Mesodermal cell (in vitro differentiated cells): ENCODE measurements around the gene MED12L.

ENCODE experiments used
- H3K27ac ChIP-seq: 2 replicates; pipeline ENCODE4 v1.7.0; 2013; ENCODE audit warnings: mild to moderate bottlenecking, low read depth, low read length, moderate library complexity; ENCODE audit not compliant: severe bottlenecking
- H3K36me3 ChIP-seq: 2 replicates; pipeline ENCODE4 v1.7.1; 2013; ENCODE audit warnings: mild to moderate bottlenecking, low read length, moderate library complexity; ENCODE audit not compliant: control insufficient read depth, insufficient read depth
- H3K4me1 ChIP-seq: one replicate; pipeline ENCODE4 v1.7.1; 2013; ENCODE audit warnings: mild to moderate bottlenecking, low read length; ENCODE audit not compliant: insufficient read depth, control insufficient read depth, poor library complexity, severe bottlenecking
- H3K4me3 ChIP-seq: 2 replicates; pipeline ENCODE4 v1.7.0; 2013; ENCODE audit warnings: low read length, control low read depth, mild to moderate bottlenecking; ENCODE audit not compliant: insufficient read depth, poor library complexity, severe bottlenecking; ENCODE audit errors: extremely low read depth
- H3K9me3 ChIP-seq: 2 replicates; pipeline ENCODE4 v1.7.1; 2013; ENCODE audit warnings: mild to moderate bottlenecking, low read length, moderate library complexity; ENCODE audit not compliant: control insufficient read depth
- WGBS, 2 experiments: methylation state at CpG; one replicate each; pipeline ENCODE4 v1.1.5; 2013; ENCODE audit warnings: missing lambda C conversion rate in 2 of 2; ENCODE audit not compliant: insufficient coverage in 2 of 2; 5-methylcytosine and 5-hydroxymethylcytosine counted together

The MED12L gene

DNA sequence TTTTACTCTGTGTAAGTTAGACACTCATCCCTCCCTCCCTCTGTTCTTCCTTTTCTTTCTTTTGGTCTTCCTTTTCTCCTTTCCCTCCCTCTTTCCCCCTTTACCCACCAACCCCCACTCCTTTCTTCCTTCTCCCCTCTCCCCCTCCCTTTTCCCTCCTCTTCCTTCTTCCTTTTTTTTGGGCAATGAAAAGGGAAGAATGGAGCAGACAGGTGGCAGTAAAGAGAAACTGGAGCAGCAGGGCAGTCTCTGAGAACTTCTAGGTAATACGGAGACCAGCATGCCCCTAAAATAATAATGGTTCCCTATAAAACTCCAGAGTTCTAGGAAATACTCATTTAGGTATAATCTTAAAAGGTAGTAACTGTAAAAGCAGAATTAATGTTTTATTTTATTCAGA lies 129.0 kb downstream of the MED12L start:
- Histone ChIP-seq H3K4me3 (no peak overlapping the region), H3K4me1 (peaks cover 18% of the 10 kb centered on the region), H3K36me3 (no peaks in the 10 kb centered on the region), H3K27ac (no peak overlapping the region), H3K9me3 (no peaks in the 10 kb centered on the region)
- no CpG with 5 or more reads among the region's 1 CpG for WGBS, 2 experiments

DNA sequence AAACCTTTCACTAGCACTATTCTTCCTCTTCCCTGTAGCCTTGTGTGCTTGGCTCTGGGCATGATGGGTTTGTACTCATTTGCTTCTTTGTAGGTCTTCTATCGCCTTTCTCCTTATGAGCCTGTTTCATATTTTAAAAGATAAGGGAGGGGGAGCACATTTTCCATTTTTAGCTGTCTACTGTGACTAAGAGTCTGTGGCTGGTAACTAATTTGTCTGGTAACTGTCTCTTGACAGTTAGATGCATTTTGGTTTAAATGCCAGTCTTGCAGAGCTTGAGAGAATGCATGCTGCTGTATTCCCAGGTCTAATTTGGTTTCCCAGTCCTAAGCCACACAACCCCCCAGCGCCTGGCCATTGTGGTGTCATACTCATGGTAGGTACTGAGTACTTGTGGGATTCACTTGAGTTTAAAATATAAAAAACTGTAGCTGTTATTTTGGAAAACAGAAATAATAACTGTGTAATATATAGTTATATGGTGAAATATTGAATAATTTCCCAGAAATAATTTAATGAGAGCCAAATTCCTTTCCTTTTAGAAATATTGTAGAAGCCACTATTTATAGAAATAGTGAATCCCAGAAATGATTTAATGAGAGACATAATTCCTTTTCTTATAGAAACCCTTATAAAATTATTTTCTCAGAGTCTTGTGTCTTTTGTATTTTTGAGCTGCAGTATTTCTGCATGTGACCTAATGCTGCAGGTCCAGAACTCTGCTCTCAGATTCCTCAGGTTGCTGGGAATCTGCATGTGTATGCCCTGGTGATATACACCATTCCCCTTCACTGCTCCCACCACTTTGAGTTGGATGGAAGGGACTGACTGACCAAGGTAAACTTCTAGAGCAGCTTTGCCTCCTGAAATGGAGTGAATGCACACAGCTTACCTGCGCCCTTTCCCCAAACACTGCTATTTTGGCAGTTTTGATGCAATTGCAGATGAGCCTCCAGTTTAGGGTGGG lies 131.5 kb downstream of the MED12L start:
- Histone ChIP-seq H3K27ac (peak overlapping the region; percentile 73), H3K4me1 (peaks cover 18% of the 10 kb centered on the region), H3K36me3 (peaks cover 4% of the 10 kb centered on the region), H3K9me3 (peaks cover 5% of the 10 kb centered on the region), H3K4me3 (no peak overlapping the region)
- 100% methylated on average over 1 of the region's 3 CpGs; no CpG with 5 or more reads in 1 of the 2 experiments for WGBS, 2 experiments

DNA sequence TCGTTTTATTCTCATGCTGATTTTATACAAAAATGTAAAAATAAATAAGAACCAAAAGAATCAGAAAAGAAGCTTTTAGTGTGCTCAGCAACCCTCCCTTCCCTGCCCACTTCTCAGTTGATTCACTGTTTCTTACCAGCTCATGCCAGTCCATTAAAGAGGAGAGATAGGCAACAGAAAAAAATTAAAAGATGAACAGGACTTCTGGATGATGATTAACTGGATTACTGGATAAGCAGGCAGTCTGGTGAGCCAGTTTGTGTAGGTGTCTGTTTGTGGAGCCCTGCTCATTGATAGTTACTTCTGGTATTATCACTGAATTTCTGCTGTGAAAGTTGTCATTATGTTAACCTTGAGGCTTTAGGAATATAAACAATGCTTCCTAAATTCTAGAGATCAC lies 132.7 kb downstream of the MED12L start:
- H3K4me1 ChIP-seq, result peaks cover 18% of the 10 kb centered on the region
- WGBS, 2 experiments, result no CpG with 5 or more reads among the region's 1 CpG
- peaks cover 4% of the 10 kb centered on the region for H3K36me3 ChIP-seq
- peaks cover 10% of the 10 kb centered on the region for H3K9me3 ChIP-seq
- H3K4me3 ChIP-seq, result no peak overlapping the region
- no peak overlapping the region for H3K27ac ChIP-seq

DNA sequence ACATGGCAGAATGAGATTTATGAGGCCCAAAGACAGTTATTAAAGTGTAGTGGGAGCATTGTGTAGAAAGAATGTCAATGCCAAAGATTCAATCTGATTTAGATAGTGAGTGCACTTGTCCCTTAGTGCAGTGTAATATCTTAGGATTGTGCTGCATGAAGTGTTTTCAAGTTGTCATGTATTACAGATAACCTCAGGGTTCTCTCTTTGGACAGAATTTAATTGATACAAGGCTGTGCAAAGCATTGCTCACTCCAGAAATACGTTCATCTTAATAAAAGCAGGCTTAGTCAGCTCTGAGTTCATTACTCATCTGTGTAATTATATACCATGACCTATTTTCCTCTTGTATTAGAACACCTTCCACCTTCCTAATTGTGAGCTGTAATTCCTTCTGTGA lies 133.6 kb downstream of the MED12L start:
- H3K36me3 ChIP-seq, result peaks cover 4% of the 10 kb centered on the region
- WGBS, 2 experiments, result 83% methylated on average over 1 of the region's 1 CpG; no CpG with 5 or more reads in 1 of the 2 experiments
- no peak overlapping the region for H3K27ac ChIP-seq
- H3K4me3 ChIP-seq, result no peak overlapping the region
- H3K9me3 ChIP-seq, result peaks cover 14% of the 10 kb centered on the region
- peaks cover 18% of the 10 kb centered on the region for H3K4me1 ChIP-seq

DNA sequence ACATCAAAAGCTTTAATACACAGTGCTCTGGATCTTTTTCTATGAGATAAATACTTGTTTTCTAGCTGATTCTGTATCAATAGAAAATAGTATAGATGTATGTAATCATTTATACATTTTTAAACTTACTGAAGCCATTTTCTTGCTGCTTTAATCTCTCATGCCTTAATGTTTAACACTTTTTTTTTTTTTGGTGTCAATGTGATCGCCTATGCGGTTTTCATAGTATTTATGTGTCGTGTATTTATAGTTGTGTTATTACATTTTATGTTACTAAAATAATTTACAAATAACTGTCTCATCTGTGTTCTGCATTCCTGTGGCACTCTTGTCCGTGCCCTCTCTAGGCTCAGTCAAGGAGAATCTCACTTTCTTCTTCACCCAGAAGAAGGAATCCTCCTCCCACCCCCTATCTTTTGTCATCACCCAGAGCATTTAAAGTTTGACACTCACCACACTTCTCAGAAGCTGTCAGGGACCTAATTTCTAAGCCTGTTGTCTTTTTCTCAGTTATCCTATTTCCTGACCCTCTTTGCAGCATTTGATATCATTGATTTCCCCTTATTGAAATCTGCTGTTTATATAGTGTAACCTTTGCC lies 138.9 kb downstream of the MED12L start:
- H3K36me3 ChIP-seq, result peaks cover 4% of the 10 kb centered on the region
- peaks cover 38% of the 10 kb centered on the region for H3K4me1 ChIP-seq
- H3K9me3 ChIP-seq, result peaks cover 14% of the 10 kb centered on the region
- no peak overlapping the region for H3K27ac ChIP-seq
- H3K4me3 ChIP-seq, result no peak overlapping the region
- 50 to 60% methylated on average over 1 of the region's 4 CpGs for WGBS, 2 experiments

DNA sequence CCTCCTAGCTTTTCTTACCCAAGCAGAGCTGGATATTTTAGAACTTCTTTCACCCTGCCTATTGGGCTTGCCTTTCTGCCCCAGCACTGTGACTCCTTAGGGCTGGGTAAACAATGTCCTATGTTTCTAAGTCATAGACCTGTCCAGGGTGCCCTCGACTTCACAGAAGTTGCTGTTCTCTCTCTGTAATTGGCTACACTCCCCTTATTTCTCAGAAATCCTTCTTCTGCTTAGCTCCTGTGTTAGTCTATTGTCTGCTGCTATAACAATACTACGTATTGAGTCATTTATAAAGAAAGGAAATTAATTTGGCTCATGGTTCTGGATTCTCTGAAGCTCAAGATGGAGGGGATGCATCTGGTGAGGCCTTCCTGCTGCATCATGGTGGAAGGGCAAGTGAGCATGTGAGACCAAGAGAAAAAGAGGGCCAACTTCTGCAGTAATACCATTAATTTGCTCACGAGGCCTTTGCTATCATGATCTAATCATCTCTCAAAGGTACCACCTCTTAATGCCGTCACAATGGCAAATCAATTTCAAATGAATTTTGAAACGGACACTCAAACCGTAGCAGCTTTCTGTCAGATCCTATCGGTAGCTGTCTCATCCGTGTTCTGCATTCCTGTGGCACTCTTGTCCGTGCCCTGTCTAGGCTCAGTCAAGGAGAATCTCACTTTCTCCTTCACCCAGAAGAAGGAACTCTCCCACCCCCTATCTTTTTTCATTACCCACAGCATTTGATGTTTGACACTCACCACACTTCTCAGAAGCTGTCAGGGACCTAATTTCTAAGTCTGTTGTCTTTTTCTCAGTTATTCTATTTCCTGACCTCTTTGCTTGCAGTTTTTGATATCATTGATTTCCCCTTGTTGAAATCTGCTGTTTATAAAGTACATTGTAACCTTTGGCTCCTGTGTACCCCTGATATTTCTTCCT lies 139.8 kb downstream of the MED12L start:
- 74 to 79% methylated on average over 7 to 8 of the region's 9 CpGs for WGBS, 2 experiments
- peaks cover 14% of the 10 kb centered on the region for H3K9me3 ChIP-seq
- H3K27ac ChIP-seq, result peak overlapping the region; percentile 68

DNA sequence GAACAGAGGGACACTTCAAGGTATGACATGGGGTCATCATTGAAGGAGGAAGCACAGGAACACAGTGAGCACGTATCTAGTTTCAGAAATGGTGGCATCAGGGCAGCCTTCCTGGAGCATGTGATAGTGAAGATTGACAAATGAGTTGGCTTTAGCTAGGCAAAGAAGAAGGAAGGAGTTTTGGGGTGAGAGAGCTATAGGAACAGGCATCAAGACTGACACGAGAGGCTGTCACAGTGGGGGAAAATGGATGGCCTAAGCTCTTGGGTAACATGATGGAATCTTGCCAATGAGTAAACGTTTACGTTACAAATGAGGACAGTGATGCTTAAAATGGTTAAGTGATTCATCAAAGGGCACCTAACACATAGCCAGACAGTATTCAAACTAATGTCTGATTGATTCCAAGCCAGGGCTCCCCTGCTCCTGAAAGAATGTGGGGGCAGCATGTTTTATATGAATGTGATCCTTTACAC lies 140.7 kb downstream of the MED12L start:
- H3K27ac ChIP-seq, result peak overlapping the region; percentile 68
- no peak overlapping the region for H3K4me3 ChIP-seq
- H3K9me3 ChIP-seq, result peaks cover 13% of the 10 kb centered on the region
- 71 to 79% methylated on average over 2 of the region's 4 CpGs for WGBS, 2 experiments
- H3K36me3 ChIP-seq, result no peaks in the 10 kb centered on the region
- H3K4me1 ChIP-seq, result peaks cover 43% of the 10 kb centered on the region

More for the DNA sequence above, 139.8 kb downstream of the MED12L start:
- peaks cover 4% of the 10 kb centered on the region for H3K36me3 ChIP-seq
- no peak overlapping the region for H3K4me3 ChIP-seq
- H3K4me1 ChIP-seq, result peaks cover 43% of the 10 kb centered on the region

DNA sequence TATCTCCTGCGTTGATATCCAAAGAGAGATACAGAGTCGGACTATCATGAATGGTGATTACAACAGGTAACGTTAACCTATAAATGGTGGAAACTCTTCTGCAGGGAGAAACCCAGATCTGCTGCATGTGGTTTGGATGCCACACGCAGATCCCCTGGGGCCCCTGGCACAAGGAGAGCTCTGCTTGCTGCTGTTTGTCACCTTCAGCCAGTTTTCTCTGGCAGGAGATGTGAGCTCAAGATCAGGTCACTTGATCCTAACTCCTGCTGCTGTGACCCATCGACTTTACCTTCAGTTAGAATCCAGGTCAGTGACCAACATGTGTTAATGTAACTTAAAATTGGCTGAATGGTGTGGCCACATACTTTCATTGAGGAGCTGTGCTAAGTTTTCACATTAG lies 141.4 kb downstream of the MED12L start:
- Histone ChIP-seq H3K36me3 (no peaks in the 10 kb centered on the region), H3K27ac (no peak overlapping the region), H3K9me3 (peaks cover 9% of the 10 kb centered on the region), H3K4me3 (no peak overlapping the region), H3K4me1 (peaks cover 43% of the 10 kb centered on the region)
- 84 to 97% methylated on average over 3 to 4 of the region's 5 CpGs for WGBS, 2 experiments

DNA sequence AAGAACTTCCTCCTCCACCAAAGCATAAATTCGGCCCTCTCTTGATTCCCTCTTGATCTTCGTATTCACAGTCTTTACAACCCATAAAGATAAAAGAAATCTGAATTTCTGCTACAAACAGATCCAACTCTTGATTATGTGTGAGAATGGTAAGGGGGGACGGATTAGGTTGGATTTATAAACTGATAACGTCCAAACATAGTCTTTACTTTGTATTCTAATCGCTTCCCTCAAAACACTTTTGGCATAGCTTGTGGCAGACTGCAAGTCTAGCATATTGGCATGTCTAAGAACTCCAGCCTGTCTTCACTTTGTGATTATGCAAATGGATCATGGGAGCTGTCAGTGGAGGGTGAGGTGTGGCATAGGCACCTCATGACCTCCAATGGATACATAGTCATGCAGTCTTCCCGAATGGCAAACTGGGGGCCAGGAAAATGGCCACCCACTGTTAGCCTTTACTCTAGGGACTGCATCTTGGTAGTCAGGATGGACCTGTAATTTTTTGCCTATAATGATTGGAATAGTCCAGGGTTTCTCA lies 141.9 kb downstream of the MED12L start:
- Histone ChIP-seq H3K4me1 (peaks cover 43% of the 10 kb centered on the region), H3K4me3 (no peak overlapping the region), H3K36me3 (no peaks in the 10 kb centered on the region), H3K9me3 (peaks cover 9% of the 10 kb centered on the region), H3K27ac (peak overlapping the region; percentile 96)
- WGBS, 2 experiments, result 80 to 100% methylated on average over 1 of the region's 6 CpGs
